Mesothelial cell of epicardium (in vitro differentiated cells): Measurements from ENCODE around the gene DDAH1. TPM values are rescaled to one million over a fixed set of nuclear protein-coding genes. Genes with fewer than 3 reads are reported as not detected.

ENCODE experiments used
- DNase-seq, 2 experiments: peaks; one replicate each; pipeline ENCODE4 v3.0.0; 2021; ENCODE audit warnings: low spot score in 2 of 2; ENCODE audit not compliant: unreplicated experiment in 2 of 2
- H3K27ac Mint-ChIP-seq: 2 replicates; pipeline ENCODE4 v1.8.0; 2021; ENCODE audit warnings: mixed read lengths
- H3K27me3 Mint-ChIP-seq: 2 replicates; pipeline ENCODE4 v1.8.0; 2021; ENCODE audit warnings: low read depth, mixed read lengths
- H3K36me3 Mint-ChIP-seq: 2 replicates; pipeline ENCODE4 v1.8.0; 2021; ENCODE audit warnings: mixed read lengths
- H3K4me1 Mint-ChIP-seq: 2 replicates; pipeline ENCODE4 v1.8.0; 2021; ENCODE audit warnings: mixed read lengths
- H3K4me3 Mint-ChIP-seq: 2 replicates; pipeline ENCODE4 v1.8.0; 2021; ENCODE audit warnings: mild to moderate bottlenecking, moderate library complexity, mixed read lengths
- H3K9me3 Mint-ChIP-seq: 2 replicates; pipeline ENCODE4 v1.8.0; 2021; ENCODE audit warnings: mixed read lengths
- CTCF ChIP-seq: fragments of 200-600 bp; sonication (generic); IDR thresholded peaks from one replicate; pipeline ENCODE4 v1.5.0; 2021; ENCODE audit warnings: antibody characterized with exemption; ENCODE audit not compliant: unreplicated experiment
- total RNA-seq: library from RNA; stranded (reverse); gene quantifications from 3 replicates; pipeline ENCODE4 v1.2.1, GENCODE V29; 2021

Gene DDAH1
- total RNA-seq, 1 donor from 2014 or later: 26.1 TPM

GRCh38 chr1:85277802-85278201, 187.2 kb downstream of the DDAH1 start:
- Mint-ChIP-seq H3K9me3 (no peaks in the 10 kb centered on the region), H3K36me3 (peaks cover 4% of the 10 kb centered on the region), H3K4me1 (peaks cover 36% of the 10 kb centered on the region), H3K4me3 (no peak overlapping the region), H3K27ac (no peak overlapping the region), H3K27me3 (no peaks in the 10 kb centered on the region)
- no peak for TF ChIP-seq CTCF
- DNase-seq: no peak

- Mint-ChIP-seq H3K27ac (peak overlapping the region; percentile 93), H3K27me3 (no peaks in the 10 kb centered on the region), H3K36me3 (peaks cover 5% of the 10 kb centered on the region), H3K9me3 (no peaks in the 10 kb centered on the region), H3K4me1 (peaks cover 36% of the 10 kb centered on the region), H3K4me3 (peak overlapping the region; percentile 87)
- TF ChIP-seq CTCF: no peak
- no peak for DNase-seq
Measured at GRCh38 chr1:85276978-85277639, 187.8 kb downstream of the DDAH1 start.

- H3K4me1 Mint-ChIP-seq: peaks cover 36% of the 10 kb centered on the region
- H3K27ac Mint-ChIP-seq: peak within 1 kb of the TSS; percentile 93
- peak; percentile 92 to 96 for DNase-seq
- peak within 1 kb of the TSS; percentile 87 for H3K4me3 Mint-ChIP-seq
- no peaks in the 10 kb centered on the region for H3K27me3 Mint-ChIP-seq
- peaks cover 5% of the 10 kb centered on the region for H3K36me3 Mint-ChIP-seq
- H3K9me3 Mint-ChIP-seq: no peaks in the 10 kb centered on the region
- no peak for TF ChIP-seq CTCF
Measured at GRCh38 chr1:85276215-85276977, 188.6 kb downstream of the DDAH1 start, which contains the start of gene BCL10. TSS of gene BCL10 (minus strand) at chr1:85276632. CDS start at chr1:85276352, 280 bp downstream.

- TF ChIP-seq CTCF: no peak
- peaks cover 36% of the 10 kb centered on the region for H3K4me1 Mint-ChIP-seq
- peak overlapping the region; percentile 86 for H3K27ac Mint-ChIP-seq
- H3K9me3 Mint-ChIP-seq: no peaks in the 10 kb centered on the region
- no peaks in the 10 kb centered on the region for H3K27me3 Mint-ChIP-seq
- DNase-seq: peak in 1 of 2 experiments; percentile 46
- peak overlapping the region; percentile 87 for H3K4me3 Mint-ChIP-seq
- H3K36me3 Mint-ChIP-seq: peaks cover 6% of the 10 kb centered on the region
Measured at GRCh38 chr1:85275701-85276214, 189.2 kb downstream of the DDAH1 start.

- DNase-seq: no peak
- no peaks in the 10 kb centered on the region for H3K9me3 Mint-ChIP-seq
- peak overlapping the region; percentile 86 for H3K27ac Mint-ChIP-seq
- peaks cover 10% of the 10 kb centered on the region for H3K36me3 Mint-ChIP-seq
- H3K27me3 Mint-ChIP-seq: no peaks in the 10 kb centered on the region
- H3K4me1 Mint-ChIP-seq: peaks cover 32% of the 10 kb centered on the region
- TF ChIP-seq CTCF: no peak
- H3K4me3 Mint-ChIP-seq: peak overlapping the region; percentile 87
Measured at GRCh38 chr1:85274969-85275453, 189.9 kb downstream of the DDAH1 start.
